GM23338 (cell line): ENCODE results near the gene TMEM88. TPM values are rescaled to one million over a fixed set of nuclear protein-coding genes. Genes with fewer than 3 reads are reported as not detected.

Experiments used
- ATAC-seq: fragments of 200-7000 bp; cut with Tn5 transposase; 3 replicates; pipeline ENCODE4 v1.9.1; 2020
- DNase-seq: peaks from one replicate; pipeline ENCODE4 v3.0.0-alpha.2; 2015; ENCODE audit warnings: low spot score
- H2AFZ ChIP-seq: fragments of 200-600 bp; sonication (generic); 2 replicates; pipeline ENCODE4 v1.8.0; 2016; ENCODE audit warnings: antibody characterized with exemption, mild to moderate bottlenecking, moderate library complexity
- H3F3A ChIP-seq: fragments of 200-600 bp; sonication (generic); replicated peaks from 2 replicates; pipeline ENCODE4 v1.8.0; 2017; ENCODE audit warnings: antibody characterized with exemption, mixed run types, low read depth
- H3K27ac ChIP-seq: fragments of 200-600 bp; sonication (generic); 2 replicates; pipeline ENCODE4 v1.6.1; 2016; ENCODE audit warnings: low read depth
- H3K27me3 ChIP-seq: fragments of 200-600 bp; sonication (generic); 2 replicates; pipeline ENCODE4 v1.8.0; 2016; ENCODE audit warnings: mild to moderate bottlenecking, mixed run types, moderate library complexity; ENCODE audit not compliant: insufficient read depth
- H3K36me3 ChIP-seq: fragments of 200-600 bp; sonication (generic); 2 replicates; pipeline ENCODE4 v1.8.0; 2016; ENCODE audit warnings: mild to moderate bottlenecking; ENCODE audit not compliant: insufficient read depth
- H3K4me1 ChIP-seq: fragments of 200-600 bp; sonication (generic); 2 replicates; pipeline ENCODE4 v1.8.0; 2016; ENCODE audit warnings: mild to moderate bottlenecking, moderate library complexity; ENCODE audit not compliant: insufficient read depth
- H3K4me2 ChIP-seq: fragments of 200-600 bp; sonication (generic); 2 replicates; pipeline ENCODE4 v1.7.1; 2017; ENCODE audit warnings: mixed run types
- H3K4me3 ChIP-seq: fragments of 200-600 bp; sonication (generic); 2 replicates; pipeline ENCODE4 v1.6.1; 2016; ENCODE audit warnings: mixed run types
- H3K79me2 ChIP-seq: fragments of 200-600 bp; sonication (generic); replicated peaks from 2 replicates; pipeline ENCODE4 v1.8.0; 2017; ENCODE audit warnings: mild to moderate bottlenecking; ENCODE audit not compliant: insufficient read depth
- H3K9me2 ChIP-seq: fragments of 200-600 bp; sonication (generic); 2 replicates; pipeline ENCODE4 v1.8.0; 2017; ENCODE audit not compliant: insufficient read depth
- H4K20me1 ChIP-seq: fragments of 200-600 bp; sonication (generic); replicated peaks from 2 replicates; pipeline ENCODE4 v1.8.0; 2017; ENCODE audit warnings: mild to moderate bottlenecking; ENCODE audit not compliant: insufficient read depth
- H3K27ac Mint-ChIP-seq: 2 replicates; pipeline ENCODE4 v1.8.0; 2020; ENCODE audit warnings: inconsistent platforms, mild to moderate bottlenecking, moderate library complexity, mixed read lengths
- H3K27me3 Mint-ChIP-seq: 3 replicates; pipeline ENCODE4 v1.8.0; 2022; ENCODE audit warnings: low read depth, mild to moderate bottlenecking, moderate library complexity, mixed read lengths, inconsistent platforms; ENCODE audit not compliant: insufficient read depth, poor library complexity
- H3K36me3 Mint-ChIP-seq: 3 replicates; pipeline ENCODE4 v1.8.0; 2021; ENCODE audit warnings: low read depth, mild to moderate bottlenecking, inconsistent platforms, moderate library complexity, mixed read lengths
- H3K4me1 Mint-ChIP-seq: 3 replicates; pipeline ENCODE4 v1.8.0; 2020; ENCODE audit warnings: mild to moderate bottlenecking, inconsistent platforms, mixed read lengths
- H3K4me3 Mint-ChIP-seq: 3 replicates; pipeline ENCODE4 v1.8.0; 2021; ENCODE audit warnings: moderate library complexity, mild to moderate bottlenecking, inconsistent platforms, mixed read lengths
- H3K9me3 Mint-ChIP-seq: 3 replicates; pipeline ENCODE4 v1.8.0; 2020; ENCODE audit warnings: moderate library complexity, mild to moderate bottlenecking, inconsistent platforms, mixed read lengths
- CREB1 ChIP-seq: fragments of 250-450 bp; sonication (Bioruptor Pico); IDR thresholded peaks from 2 replicates; pipeline ENCODE4 v1.5.0; 2020; ENCODE audit warnings: low read depth, mild to moderate bottlenecking, moderate library complexity
- EZH2 ChIP-seq: fragments of 200-600 bp; sonication (generic); IDR thresholded peaks from one replicate; pipeline ENCODE4 v1.8.0; 2017; ENCODE audit warnings: antibody characterized with exemption, mild to moderate bottlenecking, low read depth; ENCODE audit not compliant: unreplicated experiment
- JUNB ChIP-seq: IDR thresholded peaks from one replicate; pipeline ENCODE4 v1.6.1; 2016; ENCODE audit warnings: antibody characterized with exemption; ENCODE audit not compliant: unreplicated experiment
- POLR2AphosphoS5 ChIP-seq: IDR thresholded peaks from 2 replicates; pipeline ENCODE4 v1.6.1; 2016; ENCODE audit warnings: antibody characterized with exemption, low read depth
- STAT1 ChIP-seq: IDR thresholded peaks from one replicate; pipeline ENCODE4 v1.6.1; 2016; ENCODE audit warnings: antibody characterized with exemption; ENCODE audit not compliant: unreplicated experiment
- polyA plus RNA-seq: library from polyadenylated mRNA; unstranded; fragments of >200 nt; fragmentation: Nextera tagmentation; extraction: Ambion mirVana; gene quantifications from 2 replicates; pipeline ENCODE4 v1.2.1, GENCODE V29; 2016
- total RNA-seq: library from RNA; depleted of rRNA; stranded (reverse); fragments of >200 nt; shearing (Covaris generic); gene quantifications from 2 replicates; pipeline ENCODE4 v1.2.3, GENCODE V29; 2014
- TF ChIP-seq, protein P1 (sequence below): fragments of 250-450 bp; sonication (Bioruptor Pico); IDR thresholded peaks from 2 replicates; pipeline ENCODE4 v1.5.0; 2020; ENCODE audit warnings: mild to moderate bottlenecking, moderate library complexity
- TF ChIP-seq, protein P2 (sequence below): IDR thresholded peaks from 2 replicates; pipeline ENCODE4 v1.6.1; 2016; ENCODE audit warnings: antibody characterized with exemption
- TF ChIP-seq, protein P3 (sequence below), 2 experiments: fragments of 200-600 bp in 1 of 2; sonication (generic) in 1 of 2; conservative IDR thresholded peaks; 2 replicates each; pipeline versions ENCODE4 v1.5.1 to v1.6.1; 2016 to 2017; ENCODE audit warnings: antibody characterized with exemption in 2 of 2, low read depth in 2 of 2, mild to moderate bottlenecking in 2 of 2, moderate library complexity in 1 of 2

TMEM88 gene
- total and polyA plus RNA-seq, 2 experiments from 2014 or later = 0.58 to 0.97 TPM

DNA sequence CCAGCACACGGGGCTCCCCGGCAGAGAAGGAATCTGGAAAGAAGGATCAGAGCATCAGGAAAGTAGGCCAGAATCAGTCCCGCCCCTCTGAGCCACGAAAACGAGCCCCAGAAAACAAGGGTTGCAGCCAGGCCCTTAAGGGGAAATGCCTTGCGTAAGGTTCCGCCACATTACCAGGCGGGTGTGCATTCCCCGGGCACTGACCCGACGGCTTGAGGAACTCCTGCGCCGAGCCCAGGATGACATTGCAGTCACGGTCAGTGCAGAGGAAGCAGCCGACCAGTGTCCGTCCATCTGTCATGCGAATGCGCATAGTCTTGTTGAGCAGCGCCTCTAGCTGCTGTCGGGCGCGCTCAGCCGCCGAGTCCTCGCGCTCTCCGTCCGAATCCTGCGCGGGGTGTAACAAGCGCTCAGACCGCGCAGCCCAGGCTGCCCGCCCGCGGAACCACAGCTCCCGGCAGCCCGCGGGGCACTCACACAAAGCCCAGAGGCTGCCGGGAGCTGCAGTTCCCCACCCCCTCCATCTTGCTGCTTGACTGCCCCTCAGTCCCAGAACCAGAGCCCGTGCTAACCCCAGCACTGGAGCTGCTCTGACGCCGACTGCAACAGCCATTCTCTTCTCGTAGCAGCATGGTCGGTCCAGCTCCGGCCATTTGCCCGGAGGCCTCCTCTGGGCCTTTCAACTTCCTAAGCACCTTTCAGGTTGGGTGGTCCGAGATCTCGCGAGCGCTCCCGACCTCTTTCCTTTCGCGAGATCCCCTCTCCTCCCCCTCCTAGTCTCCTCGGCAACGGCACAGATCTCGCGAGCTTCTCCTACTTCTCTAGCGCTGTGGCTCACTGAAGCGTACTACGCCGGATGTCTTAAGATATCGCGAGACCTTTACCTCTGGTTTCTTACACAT lies 2.2 kb downstream of the TMEM88 start, which contains the start of gene NAA38:
NAA38 (minus strand) TSS at position 749 of the 902 bp plus-strand sequence; CDS start at position 653, 96 bp downstream.
- Histone ChIP-seq H3F3A (peaks cover 20% of the 10 kb centered on the region; the same call in 1 of the 2 replicates), H3K4me2 (peak within 1 kb of the TSS; percentile 99), H3K79me2 (peaks cover 7% of the 10 kb centered on the region), H3K27ac (peak within 1 kb of the TSS; percentile 65), H3K36me3 (no peaks in the 10 kb centered on the region; the same call in 1 of the 2 replicates), H3K4me1 (peaks cover 43% of the 10 kb centered on the region), H2AFZ (peak within 1 kb of the TSS; percentile 30), H3K9me2 (no peaks in the 10 kb centered on the region), H3K27me3 (peaks cover 48% of the 10 kb centered on the region), H4K20me1 (peaks cover 10% of the 10 kb centered on the region), H3K4me3 (peak within 1 kb of the TSS; percentile 55)
- DNase-seq = peak; percentile 100
- no peaks in the 10 kb centered on the region; the same call in 1 of the 3 replicates for H3K36me3 Mint-ChIP-seq
- no peaks in the 10 kb centered on the region; the same call in 2 of the 3 replicates for H3K9me3 Mint-ChIP-seq
- ATAC-seq = peak; percentile 67
- peaks cover 13% of the 10 kb centered on the region for H3K27me3 Mint-ChIP-seq
- no peak within 1 kb of the TSS for H3K4me3 Mint-ChIP-seq
- H3K4me1 Mint-ChIP-seq = peaks cover 26% of the 10 kb centered on the region
- TF ChIP-seq JUNB (no peak), CREB1 (CRISPR knock-in tag) (peak; percentile 53), EZH2 (peak; percentile 40), POLR2AphosphoS5 (no peak), STAT1 (no peak)
- TF ChIP-seq, protein P1, sequence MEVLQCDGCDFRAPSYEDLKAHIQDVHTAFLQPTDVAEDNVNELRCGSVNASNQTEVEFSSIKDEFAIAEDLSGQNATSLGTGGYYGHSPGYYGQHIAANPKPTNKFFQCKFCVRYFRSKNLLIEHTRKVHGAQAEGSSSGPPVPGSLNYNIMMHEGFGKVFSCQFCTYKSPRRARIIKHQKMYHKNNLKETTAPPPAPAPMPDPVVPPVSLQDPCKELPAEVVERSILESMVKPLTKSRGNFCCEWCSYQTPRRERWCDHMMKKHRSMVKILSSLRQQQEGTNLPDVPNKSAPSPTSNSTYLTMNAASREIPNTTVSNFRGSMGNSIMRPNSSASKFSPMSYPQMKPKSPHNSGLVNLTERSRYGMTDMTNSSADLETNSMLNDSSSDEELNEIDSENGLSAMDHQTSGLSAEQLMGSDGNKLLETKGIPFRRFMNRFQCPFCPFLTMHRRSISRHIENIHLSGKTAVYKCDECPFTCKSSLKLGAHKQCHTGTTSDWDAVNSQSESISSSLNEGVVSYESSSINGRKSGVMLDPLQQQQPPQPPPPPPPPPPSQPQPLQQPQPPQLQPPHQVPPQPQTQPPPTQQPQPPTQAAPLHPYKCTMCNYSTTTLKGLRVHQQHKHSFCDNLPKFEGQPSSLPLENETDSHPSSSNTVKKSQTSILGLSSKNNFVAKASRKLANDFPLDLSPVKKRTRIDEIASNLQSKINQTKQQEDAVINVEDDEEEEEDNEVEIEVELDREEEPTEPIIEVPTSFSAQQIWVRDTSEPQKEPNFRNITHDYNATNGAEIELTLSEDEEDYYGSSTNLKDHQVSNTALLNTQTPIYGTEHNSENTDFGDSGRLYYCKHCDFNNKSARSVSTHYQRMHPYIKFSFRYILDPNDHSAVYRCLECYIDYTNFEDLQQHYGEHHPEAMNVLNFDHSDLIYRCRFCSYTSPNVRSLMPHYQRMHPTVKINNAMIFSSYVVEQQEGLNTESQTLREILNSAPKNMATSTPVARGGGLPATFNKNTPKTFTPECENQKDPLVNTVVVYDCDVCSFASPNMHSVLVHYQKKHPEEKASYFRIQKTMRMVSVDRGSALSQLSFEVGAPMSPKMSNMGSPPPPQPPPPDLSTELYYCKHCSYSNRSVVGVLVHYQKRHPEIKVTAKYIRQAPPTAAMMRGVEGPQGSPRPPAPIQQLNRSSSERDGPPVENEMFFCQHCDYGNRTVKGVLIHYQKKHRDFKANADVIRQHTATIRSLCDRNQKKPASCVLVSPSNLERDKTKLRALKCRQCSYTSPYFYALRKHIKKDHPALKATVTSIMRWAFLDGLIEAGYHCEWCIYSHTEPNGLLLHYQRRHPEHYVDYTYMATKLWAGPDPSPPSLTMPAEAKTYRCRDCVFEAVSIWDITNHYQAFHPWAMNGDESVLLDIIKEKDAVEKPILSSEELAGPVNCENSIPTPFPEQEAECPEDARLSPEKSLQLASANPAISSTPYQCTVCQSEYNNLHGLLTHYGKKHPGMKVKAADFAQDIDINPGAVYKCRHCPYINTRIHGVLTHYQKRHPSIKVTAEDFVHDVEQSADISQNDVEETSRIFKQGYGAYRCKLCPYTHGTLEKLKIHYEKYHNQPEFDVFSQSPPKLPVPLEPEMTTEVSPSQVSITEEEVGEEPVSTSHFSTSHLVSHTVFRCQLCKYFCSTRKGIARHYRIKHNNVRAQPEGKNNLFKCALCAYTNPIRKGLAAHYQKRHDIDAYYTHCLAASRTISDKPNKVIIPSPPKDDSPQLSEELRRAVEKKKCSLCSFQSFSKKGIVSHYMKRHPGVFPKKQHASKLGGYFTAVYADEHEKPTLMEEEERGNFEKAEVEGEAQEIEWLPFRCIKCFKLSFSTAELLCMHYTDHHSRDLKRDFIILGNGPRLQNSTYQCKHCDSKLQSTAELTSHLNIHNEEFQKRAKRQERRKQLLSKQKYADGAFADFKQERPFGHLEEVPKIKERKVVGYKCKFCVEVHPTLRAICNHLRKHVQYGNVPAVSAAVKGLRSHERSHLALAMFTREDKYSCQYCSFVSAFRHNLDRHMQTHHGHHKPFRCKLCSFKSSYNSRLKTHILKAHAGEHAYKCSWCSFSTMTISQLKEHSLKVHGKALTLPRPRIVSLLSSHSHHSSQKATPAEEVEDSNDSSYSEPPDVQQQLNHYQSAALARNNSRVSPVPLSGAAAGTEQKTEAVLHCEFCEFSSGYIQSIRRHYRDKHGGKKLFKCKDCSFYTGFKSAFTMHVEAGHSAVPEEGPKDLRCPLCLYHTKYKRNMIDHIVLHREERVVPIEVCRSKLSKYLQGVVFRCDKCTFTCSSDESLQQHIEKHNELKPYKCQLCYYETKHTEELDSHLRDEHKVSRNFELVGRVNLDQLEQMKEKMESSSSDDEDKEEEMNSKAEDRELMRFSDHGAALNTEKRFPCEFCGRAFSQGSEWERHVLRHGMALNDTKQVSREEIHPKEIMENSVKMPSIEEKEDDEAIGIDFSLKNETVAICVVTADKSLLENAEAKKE (CRISPR knock-in tag) = no peak
- TF ChIP-seq, protein P2, sequence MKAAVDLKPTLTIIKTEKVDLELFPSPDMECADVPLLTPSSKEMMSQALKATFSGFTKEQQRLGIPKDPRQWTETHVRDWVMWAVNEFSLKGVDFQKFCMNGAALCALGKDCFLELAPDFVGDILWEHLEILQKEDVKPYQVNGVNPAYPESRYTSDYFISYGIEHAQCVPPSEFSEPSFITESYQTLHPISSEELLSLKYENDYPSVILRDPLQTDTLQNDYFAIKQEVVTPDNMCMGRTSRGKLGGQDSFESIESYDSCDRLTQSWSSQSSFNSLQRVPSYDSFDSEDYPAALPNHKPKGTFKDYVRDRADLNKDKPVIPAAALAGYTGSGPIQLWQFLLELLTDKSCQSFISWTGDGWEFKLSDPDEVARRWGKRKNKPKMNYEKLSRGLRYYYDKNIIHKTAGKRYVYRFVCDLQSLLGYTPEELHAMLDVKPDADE = peak; percentile 87
- TF ChIP-seq, protein P3, sequence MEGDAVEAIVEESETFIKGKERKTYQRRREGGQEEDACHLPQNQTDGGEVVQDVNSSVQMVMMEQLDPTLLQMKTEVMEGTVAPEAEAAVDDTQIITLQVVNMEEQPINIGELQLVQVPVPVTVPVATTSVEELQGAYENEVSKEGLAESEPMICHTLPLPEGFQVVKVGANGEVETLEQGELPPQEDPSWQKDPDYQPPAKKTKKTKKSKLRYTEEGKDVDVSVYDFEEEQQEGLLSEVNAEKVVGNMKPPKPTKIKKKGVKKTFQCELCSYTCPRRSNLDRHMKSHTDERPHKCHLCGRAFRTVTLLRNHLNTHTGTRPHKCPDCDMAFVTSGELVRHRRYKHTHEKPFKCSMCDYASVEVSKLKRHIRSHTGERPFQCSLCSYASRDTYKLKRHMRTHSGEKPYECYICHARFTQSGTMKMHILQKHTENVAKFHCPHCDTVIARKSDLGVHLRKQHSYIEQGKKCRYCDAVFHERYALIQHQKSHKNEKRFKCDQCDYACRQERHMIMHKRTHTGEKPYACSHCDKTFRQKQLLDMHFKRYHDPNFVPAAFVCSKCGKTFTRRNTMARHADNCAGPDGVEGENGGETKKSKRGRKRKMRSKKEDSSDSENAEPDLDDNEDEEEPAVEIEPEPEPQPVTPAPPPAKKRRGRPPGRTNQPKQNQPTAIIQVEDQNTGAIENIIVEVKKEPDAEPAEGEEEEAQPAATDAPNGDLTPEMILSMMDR (conservative IDR thresholded peaks at IDR 0.05; ENCODE audit: low read depth in 2 of 2) = peak in 1 of 2 experiments; percentile 45; a peak in 2 of 4 replicates
- H3K27ac Mint-ChIP-seq = no peak within 1 kb of the TSS
